Raji (cell line): ENCODE results near the gene OR5L1.

ENCODE experiments used
- POLR2A ChIP-seq: IDR thresholded peaks from 2 replicates; pipeline ENCODE4 v1.6.1; 2011; ENCODE audit warnings: low read depth, low read length, control low read depth; ENCODE audit not compliant: insufficient read depth

Gene OR5L1

DNA sequence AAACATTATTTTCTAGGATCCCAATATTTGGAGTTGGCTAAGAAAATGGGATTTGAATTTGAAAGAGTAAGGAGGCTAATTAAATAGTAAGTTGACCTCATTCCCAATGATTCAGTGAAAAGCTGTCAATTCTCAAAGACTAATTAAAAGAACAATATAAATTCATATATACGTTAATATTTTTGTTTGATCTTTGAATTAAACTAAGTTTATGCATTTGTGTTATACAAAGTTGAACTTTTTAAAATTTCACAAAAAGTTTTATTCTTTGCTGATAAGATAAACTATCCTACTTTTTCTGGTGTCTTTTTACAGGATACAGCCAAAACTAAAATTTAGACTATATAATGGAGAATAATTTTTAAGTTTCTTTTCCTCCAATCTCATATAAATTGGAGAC, at the start of gene OR5L1:
TSS of gene OR5L1 (plus strand) at position 301 of the 400 bp plus-strand sequence. CDS start 100 bp downstream, outside the sequence.
- TF ChIP-seq POLR2A = no peak

DNA sequence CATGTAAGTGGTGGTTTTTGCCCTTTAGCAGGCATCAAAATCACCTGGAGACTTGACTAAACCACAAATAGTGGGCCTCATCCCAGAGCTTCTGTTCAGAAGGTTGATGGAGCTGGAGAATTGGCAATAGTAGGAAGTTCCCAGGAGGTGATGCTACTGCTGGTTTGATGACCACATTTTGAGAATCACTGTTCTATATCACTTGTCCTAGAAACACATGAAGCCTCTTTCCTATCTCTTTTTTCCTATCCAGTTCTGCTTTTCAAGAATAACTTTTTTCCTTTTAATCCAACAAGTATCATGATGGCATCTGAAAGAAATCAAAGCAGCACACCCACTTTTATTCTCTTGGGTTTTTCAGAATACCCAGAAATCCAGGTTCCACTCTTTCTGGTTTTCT, 38.0 kb upstream of the OR5L1 start, which contains the start of gene OR5D13:
TSS of gene OR5D13 (plus strand) at position 301 of the 400 bp plus-strand sequence. CDS start at position 301, 0 bp downstream.
- TF ChIP-seq POLR2A = no peak

DNA sequence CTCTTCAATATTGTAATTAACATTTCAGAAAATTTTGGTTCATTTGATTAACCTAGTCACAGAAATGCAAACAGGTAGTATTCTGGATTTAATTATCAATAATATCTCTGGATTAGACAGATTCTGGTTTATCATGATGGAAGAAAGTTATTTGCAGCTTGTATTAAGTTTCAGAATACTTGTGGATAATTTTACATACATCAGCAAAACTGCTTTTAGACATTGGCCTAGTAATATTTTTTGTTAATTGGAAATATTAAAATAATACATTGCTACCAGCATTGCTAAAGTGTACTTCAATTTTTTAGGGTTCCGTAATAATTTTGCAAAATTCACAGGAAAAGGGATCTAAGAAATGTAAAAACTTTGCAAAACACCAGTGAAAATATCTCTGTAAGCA, 19.6 kb upstream of the OR5L1 start:
- TF ChIP-seq POLR2A = no peak

DNA sequence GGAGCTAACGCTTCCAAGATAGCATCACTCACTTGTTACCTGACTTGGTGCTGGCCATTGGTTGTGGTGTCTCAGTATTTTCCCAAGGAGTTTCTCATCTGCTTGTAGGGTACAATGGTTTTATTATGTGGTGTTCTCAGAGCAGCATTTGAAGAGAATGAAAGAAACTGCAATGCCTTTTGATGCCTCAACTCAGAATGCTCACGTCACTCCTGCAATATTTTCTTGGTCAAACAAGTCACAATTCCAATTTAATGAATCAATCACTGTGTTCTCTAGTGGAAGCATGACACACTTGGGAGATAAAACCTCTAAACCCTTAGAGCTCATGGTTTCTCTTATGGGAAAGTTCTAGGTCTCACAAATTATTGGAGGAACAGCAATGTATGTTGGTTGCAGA, 17.8 kb upstream of the OR5L1 start:
- TF ChIP-seq POLR2A = no peak

DNA sequence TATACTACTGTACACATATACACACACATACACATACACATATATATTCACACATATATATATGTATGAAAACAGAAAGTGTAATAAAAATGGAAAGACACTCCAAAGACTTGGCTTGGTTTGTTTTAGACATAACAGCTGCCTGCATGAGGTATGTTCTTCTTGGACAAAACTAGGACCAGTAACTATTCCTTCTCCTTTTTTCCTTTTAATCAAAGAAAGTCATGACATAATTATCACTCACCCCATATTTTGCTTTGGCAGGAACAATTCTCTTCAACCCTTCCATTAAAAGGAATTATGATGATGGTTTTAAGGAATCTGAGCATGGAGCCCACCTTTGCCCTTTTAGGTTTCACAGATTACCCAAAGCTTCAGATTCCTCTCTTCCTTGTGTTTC, 15.9 kb upstream of the OR5L1 start, which contains the start of gene OR5D14:
TSS of gene OR5D14 (plus strand) at position 301 of the 400 bp plus-strand sequence. CDS start at position 301, 0 bp downstream.
- no peak for TF ChIP-seq POLR2A

DNA sequence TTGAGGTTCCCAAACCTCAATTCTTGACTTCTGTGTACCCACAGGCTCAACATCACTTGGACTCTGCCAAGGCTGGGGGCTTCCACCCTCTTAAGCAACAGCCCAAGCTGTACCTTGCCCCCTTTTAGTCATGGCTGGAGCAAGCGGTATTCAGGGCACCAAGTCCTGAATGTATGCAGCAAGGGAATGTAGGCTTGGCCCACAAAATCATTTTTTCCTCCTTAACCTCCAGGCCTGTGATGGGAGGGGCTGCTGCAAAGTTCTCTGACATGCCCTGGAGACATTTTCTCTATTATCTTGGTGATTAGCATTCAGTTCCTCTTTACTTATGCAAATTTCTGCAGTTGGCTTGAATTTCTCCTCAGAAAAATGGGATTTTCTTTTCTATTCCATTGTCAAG, 4.9 kb upstream of the OR5L1 start:
- no peak for TF ChIP-seq POLR2A

DNA sequence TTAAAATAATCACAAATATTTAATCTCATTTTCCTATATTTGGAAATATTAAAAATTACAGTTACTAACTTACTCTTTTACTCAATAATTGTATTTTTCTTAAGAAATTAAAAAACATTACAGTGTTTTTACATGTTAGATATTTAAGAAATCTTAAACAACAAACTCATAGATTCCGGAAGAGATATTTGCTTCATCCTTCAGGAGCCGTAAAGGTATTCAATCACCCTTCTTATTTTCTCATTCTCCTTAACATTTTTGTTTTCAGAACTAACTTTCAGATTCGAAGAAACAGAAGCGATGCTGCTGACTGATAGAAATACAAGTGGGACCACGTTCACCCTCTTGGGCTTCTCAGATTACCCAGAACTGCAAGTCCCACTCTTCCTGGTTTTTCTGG, 8.2 kb downstream of the OR5L1 start, which contains the start of gene OR5D18:
TSS of gene OR5D18 (plus strand) at position 301 of the 400 bp plus-strand sequence. CDS start at position 301, 0 bp downstream.
- no peak for TF ChIP-seq POLR2A

DNA sequence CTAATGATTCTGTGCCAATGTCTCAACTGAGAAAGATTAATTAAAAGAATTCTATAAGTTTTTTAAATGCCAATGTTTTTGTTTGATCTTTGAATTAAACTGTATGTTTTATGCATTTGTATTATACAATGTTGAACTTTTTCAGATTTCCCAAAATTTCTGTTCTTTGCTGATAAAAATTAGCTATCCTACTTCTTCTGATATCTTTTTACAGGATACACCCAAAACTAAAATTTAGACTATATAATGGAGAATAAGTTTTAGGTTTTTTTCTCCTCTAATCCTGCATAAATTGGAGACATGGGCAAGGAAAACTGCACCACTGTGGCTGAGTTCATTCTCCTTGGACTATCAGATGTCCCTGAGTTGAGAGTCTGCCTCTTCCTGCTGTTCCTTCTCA, 15.8 kb downstream of the OR5L1 start, which contains the start of gene OR5L2:
TSS of gene OR5L2 (plus strand) at position 301 of the 400 bp plus-strand sequence. CDS start at position 301, 0 bp downstream.
- no peak for TF ChIP-seq POLR2A

DNA sequence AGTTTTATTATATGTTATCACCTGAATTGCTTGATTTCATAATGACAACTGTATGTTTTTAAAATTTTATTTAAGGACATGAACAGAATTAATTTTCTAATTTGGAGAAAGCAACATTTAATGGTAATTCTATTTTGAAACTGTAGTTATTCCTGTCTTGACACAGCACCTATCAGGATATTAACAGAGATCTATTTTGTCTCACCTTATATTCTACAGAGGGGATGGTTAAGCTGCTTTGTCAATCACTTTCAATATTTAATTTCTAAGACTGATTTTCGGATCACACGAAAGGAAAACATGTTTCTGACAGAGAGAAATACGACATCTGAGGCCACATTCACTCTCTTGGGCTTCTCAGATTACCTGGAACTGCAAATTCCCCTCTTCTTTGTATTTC, 27.3 kb downstream of the OR5L1 start, which contains the start of gene OR5D16:
TSS of gene OR5D16 (plus strand) at position 301 of the 400 bp plus-strand sequence. CDS start at position 301, 0 bp downstream.
- TF ChIP-seq POLR2A = no peak

DNA sequence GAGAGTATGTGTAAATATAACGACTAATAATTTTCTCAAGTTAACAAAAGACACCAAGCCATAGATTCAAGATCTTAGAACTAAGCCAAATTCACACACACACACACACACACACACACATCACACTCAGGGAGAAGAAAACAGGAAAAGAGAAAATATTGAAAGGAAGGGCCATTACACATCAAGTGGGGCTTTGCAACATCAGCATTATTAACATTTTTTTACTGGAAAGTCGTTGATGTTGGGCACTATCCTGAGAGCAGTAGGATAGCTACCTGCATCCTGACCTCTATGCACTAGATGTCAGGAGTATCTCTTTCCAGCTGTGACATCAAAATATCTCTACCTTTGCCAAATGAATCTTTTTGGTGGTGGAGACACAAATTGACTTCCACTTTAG, 36.3 kb downstream of the OR5L1 start:
- TF ChIP-seq POLR2A = no peak

DNA sequence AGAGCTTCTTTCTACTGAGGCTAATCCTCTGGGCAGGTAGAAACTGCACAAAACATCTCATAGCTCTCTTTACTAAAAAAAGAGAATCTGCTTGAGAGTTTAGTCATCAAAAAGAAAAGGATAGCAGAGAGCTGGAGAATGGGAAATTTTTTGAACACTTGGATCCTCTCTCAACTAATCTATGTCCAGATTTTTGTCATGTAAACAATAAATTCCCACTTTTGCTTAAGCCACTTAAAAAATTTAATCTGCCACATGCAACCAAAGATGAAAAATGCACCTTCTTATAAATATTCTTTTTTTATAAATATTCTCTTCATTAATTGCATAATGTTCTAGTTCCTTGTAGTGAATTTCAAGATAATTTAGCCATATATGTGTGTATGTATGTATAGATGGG, 37.9 kb downstream of the OR5L1 start:
- TF ChIP-seq POLR2A = no peak

DNA sequence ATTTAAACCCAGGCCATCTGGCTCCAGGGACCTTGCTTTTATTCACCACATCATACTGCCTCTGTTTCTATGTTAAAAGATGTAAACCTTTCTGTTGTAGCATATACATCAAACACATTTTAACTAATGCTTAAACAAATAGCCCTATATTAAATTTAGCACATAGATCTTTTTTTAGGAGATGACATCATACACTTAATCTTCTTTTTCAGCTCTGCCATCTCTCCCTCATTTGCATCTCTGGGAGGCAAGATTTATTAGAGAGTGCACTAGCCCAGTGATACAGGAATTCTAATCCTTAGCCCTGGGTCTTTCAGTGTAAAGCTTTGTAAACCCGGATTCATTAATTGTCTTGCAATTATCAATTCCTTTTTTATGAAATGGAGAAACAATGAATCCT, 41.0 kb downstream of the OR5L1 start:
- TF ChIP-seq POLR2A = no peak

DNA sequence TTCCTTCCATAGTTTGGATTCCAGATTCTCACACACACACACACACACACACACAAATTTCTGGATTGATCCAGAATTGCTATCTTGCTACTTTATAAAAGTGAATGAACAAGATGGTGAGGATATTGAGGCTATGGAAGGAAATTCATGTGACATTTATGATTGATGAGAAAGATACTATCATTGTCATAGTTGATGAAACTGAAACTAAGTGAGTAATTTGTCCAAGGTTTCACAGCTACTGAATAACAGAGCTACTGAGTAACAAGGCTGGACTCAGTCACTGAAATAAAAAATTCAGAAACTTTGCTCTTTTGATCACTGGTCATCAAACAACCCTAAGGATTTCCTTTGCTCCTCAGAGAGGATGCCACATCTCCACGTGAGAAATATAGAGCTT, 43.5 kb downstream of the OR5L1 start:
- no peak for TF ChIP-seq POLR2A
